Medulla oblongata (tissue), 1 donor: ENCODE measurements around the gene HPS4.
A peak's percentile ranks its signal among the peaks of the same experiment; 100 is the strongest.

Experiments used
- DNase-seq: peaks from one replicate; pipeline ENCODE4 v3.0.0-alpha.2; 2015; ENCODE audit errors: extremely low spot score

Gene HPS4

GRCh38 chr22:26499188-26499703 is 15.7 kb upstream of the HPS4 start:
- no peak for DNase-seq

- DNase-seq: no peak
These were observed 12.9 kb upstream of the HPS4 start for GRCh38 chr22:26496456-26496855.

- DNase-seq: no peak
These were observed 10.9 kb upstream of the HPS4 start for GRCh38 chr22:26494506-26494905.

GRCh38 chr22:26492220-26492619 is 8.6 kb upstream of the HPS4 start:
- DNase-seq: no peak

- no peak for DNase-seq
These were observed 6.0 kb upstream of the HPS4 start for GRCh38 chr22:26489447-26490036.

- no peak for DNase-seq
These were observed 4.4 kb upstream of the HPS4 start for GRCh38 chr22:26487996-26488395.

- DNase-seq: no peak
These were observed 2.8 kb upstream of the HPS4 start for GRCh38 chr22:26486394-26486793.

GRCh38 chr22:26485806-26486390 is 2.3 kb upstream of the HPS4 start:
- DNase-seq: no peak

- no peak for DNase-seq
These were observed 1.4 kb upstream of the HPS4 start for GRCh38 chr22:26485013-26485412.

- DNase-seq: no peak
These were observed 750 bp upstream of the HPS4 start for GRCh38 chr22:26484360-26484706.

GRCh38 chr22:26483043-26483438 is 542 bp downstream of the HPS4 start:
- no peak for DNase-seq

GRCh38 chr22:26482161-26482560 is 1.4 kb downstream of the HPS4 start:
- no peak for DNase-seq

- DNase-seq: peak; percentile 30
These were observed 1.9 kb downstream of the HPS4 start for GRCh38 chr22:26481694-26482093.

GRCh38 chr22:26481112-26481693 is 2.4 kb downstream of the HPS4 start:
- no peak for DNase-seq

- no peak for DNase-seq
These were observed 3.0 kb downstream of the HPS4 start for GRCh38 chr22:26480611-26480932.

GRCh38 chr22:26479792-26480610 is 3.6 kb downstream of the HPS4 start:
- DNase-seq: peak; percentile 40

GRCh38 chr22:26479043-26479791 is 4.4 kb downstream of the HPS4 start:
- peak; percentile 8 for DNase-seq

GRCh38 chr22:26477341-26477731 is 6.2 kb downstream of the HPS4 start:
- DNase-seq: no peak

- DNase-seq: no peak
These were observed 6.8 kb downstream of the HPS4 start for GRCh38 chr22:26476705-26477340.

GRCh38 chr22:26474682-26475081 is 8.9 kb downstream of the HPS4 start:
- no peak for DNase-seq

- no peak for DNase-seq
These were observed 12.1 kb downstream of the HPS4 start for GRCh38 chr22:26471522-26471921.

GRCh38 chr22:26470807-26471206 is 12.8 kb downstream of the HPS4 start:
- DNase-seq: no peak
